ENCODE results near the gene MATR3.
"Not testable (repeated sequence)": the region's sequence is repeated elsewhere in the genome, so short reads cannot be mapped to it uniquely, and the experiment has no call there.

The MATR3 gene

GRCh38 chr5:139344177-139344576, 50.6 kb downstream of the MATR3 start:
- in situ Hi-C loops (cut with HindIII; ENCODE audit: low sequenced_read_pairs): no loop called here

GRCh38 chr5:139345442-139345841, 51.9 kb downstream of the MATR3 start:
- in situ Hi-C loops (cut with HindIII; ENCODE audit: low sequenced_read_pairs): not testable (repeated sequence)

- in situ Hi-C loops (cut with HindIII; ENCODE audit: low sequenced_read_pairs): not testable (repeated sequence)
Observed at GRCh38 chr5:139347863-139348262, 54.3 kb downstream of the MATR3 start.

GRCh38 chr5:139354186-139354585, 60.6 kb downstream of the MATR3 start:
- in situ Hi-C loops (cut with HindIII; ENCODE audit: low sequenced_read_pairs): no loop called here

- in situ Hi-C loops (cut with HindIII; ENCODE audit: low sequenced_read_pairs): not testable (repeated sequence)
Observed at GRCh38 chr5:139355900-139356299, 62.4 kb downstream of the MATR3 start.

- in situ Hi-C loops (cut with HindIII; ENCODE audit: low sequenced_read_pairs): no loop called here
Observed at GRCh38 chr5:139358064-139358463, 64.5 kb downstream of the MATR3 start.

GRCh38 chr5:139360384-139360783, 66.8 kb downstream of the MATR3 start:
- in situ Hi-C loops (cut with HindIII; ENCODE audit: low sequenced_read_pairs): no loop called here

- in situ Hi-C loops (cut with HindIII; ENCODE audit: low sequenced_read_pairs): no loop called here
Observed at GRCh38 chr5:139361835-139362429, 68.4 kb downstream of the MATR3 start.

- in situ Hi-C loops (cut with HindIII; ENCODE audit: low sequenced_read_pairs): no loop called here
Observed at GRCh38 chr5:139363937-139364336, 70.4 kb downstream of the MATR3 start.

- in situ Hi-C loops (cut with HindIII; ENCODE audit: low sequenced_read_pairs): no loop called here
Observed at GRCh38 chr5:139364466-139364865, 70.9 kb downstream of the MATR3 start.

GRCh38 chr5:139368613-139369012, 75.1 kb downstream of the MATR3 start:
- in situ Hi-C loops (cut with HindIII; ENCODE audit: low sequenced_read_pairs): no loop called here

- in situ Hi-C loops (cut with HindIII; ENCODE audit: low sequenced_read_pairs): no loop called here
Observed at GRCh38 chr5:139369181-139369580, 75.6 kb downstream of the MATR3 start.

- in situ Hi-C loops (cut with HindIII; ENCODE audit: low sequenced_read_pairs): no loop called here
Observed at GRCh38 chr5:139371482-139372435, 78.2 kb downstream of the MATR3 start.

- in situ Hi-C loops (cut with HindIII; ENCODE audit: low sequenced_read_pairs): no loop called here
Observed at GRCh38 chr5:139374909-139375308, 81.4 kb downstream of the MATR3 start.

- in situ Hi-C loops (cut with HindIII; ENCODE audit: low sequenced_read_pairs): no loop called here
Observed at GRCh38 chr5:139376364-139376763, 82.8 kb downstream of the MATR3 start.

- in situ Hi-C loops (cut with HindIII; ENCODE audit: low sequenced_read_pairs): no loop called here
Observed at GRCh38 chr5:139377226-139377625, 83.7 kb downstream of the MATR3 start.

- in situ Hi-C loops (cut with HindIII; ENCODE audit: low sequenced_read_pairs): no loop called here
Observed at GRCh38 chr5:139378101-139378825, 84.7 kb downstream of the MATR3 start.

- in situ Hi-C loops (cut with HindIII; ENCODE audit: low sequenced_read_pairs): no loop called here
Observed at GRCh38 chr5:139378941-139379361, 85.4 kb downstream of the MATR3 start.

- in situ Hi-C loops (cut with HindIII; ENCODE audit: low sequenced_read_pairs): no loop called here
Observed at GRCh38 chr5:139379626-139380449, 86.3 kb downstream of the MATR3 start.

All from DLD1 (cell line).